Skin of body (tissue), 2 donors: ENCODE results near the gene PTBP1. TPM values are rescaled to one million over a fixed set of nuclear protein-coding genes. Genes with fewer than 3 reads are reported as not detected.
A peak's percentile ranks its signal among the peaks of the same experiment; 100 is the strongest.

ENCODE experiments used
- DNase-seq: peaks from one replicate; lab custom pipeline; 2025; lab: John Stamatoyannopoulos, UW
- total RNA-seq: library from RNA; depleted of rRNA; stranded (reverse); fragments of >200 nt; gene quantifications from one replicate; pipeline ENCODE4 v1.2.3, GENCODE V29; 2014

PTBP1 gene
- total RNA-seq, 1 donor from 2014 or later: 106 TPM

DNA sequence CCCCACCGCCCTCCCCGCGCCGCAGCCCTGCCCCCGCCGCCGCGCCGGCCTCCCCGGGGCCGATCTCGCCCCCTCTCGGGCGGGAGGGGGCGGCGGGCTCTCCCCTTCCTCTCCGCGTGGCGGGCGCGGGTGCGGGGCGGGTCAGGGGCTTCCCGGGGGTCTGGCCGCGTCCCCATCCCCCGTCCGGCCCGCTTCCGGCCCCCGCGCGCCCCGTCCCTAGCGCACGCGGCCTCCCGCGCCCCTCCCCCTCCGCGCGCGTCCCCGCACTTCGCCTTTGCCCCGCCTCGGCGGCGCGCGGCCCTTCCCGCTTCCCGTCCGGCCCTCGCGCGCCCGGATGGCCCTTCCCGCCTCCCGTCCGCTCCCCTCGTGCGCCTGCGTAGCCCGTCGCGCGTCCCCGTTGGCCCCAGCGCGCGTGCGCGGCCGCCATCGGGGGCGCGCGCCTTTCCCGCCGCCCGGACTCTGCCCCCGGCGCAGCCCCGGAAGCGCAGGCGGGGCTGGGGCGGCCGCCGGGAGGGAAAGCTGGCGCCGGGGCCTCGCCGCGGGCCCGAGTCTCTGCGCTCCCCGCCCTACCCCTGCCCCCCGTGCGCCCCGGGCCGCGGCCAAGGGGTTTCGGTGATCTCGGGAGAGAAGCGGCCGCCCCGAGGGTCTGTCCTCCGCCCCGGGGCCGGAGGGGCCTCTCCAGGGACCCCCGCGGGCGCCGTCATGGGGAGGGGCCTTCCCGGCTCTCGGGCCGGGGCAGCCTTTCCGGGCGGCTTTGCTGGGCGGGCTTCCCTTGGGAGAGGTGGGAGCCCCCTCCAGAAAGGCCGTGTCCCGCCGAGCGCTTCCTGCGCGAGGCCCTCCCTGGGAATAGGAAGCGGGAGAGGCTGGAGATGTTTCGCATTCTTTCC lies 519 bp downstream of the PTBP1 start:
- DNase-seq: peak; percentile 93

GRCh38 chr19:798415-799075 lies 1.3 kb downstream of the PTBP1 start:
- no peak for DNase-seq

DNA sequence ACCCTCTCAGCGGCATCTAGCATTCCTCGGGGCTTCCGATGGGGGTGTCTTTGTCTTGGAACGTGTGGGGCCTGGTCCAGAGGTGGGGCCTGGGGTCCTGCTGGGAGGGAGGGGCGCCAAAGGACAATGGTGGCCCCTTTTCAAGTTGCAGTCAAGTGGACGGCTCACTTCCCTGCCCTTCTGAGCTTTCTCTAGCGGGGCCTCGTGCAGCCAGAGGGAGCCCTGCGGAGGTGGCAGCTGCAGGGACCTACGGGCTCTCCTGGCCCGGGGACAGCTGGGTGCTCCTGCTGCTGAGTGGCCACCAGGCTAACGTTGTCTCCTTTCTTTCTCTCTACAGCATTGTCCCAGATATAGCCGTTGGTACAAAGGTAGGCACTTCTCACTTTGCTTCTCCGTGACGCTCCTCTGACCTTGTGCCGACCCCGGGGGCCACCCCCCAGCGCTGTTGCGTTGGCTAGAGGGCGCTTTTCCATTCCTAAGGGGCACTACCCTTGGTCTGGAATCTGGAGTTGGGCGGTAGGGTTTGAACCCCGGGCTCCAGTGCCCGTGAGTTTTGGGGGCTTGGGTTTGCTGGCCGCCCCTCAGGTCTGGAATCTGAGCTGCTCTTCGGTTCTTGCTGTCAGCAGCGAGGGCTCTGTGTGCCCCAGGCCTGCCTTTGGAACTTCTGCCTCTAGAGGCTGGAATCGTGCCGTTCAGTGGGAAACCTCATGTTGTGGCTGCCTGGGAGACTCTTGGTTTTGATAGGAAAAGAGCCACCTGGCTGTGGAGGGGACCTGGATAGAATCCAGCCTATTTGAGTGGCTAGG lies 2.0 kb downstream of the PTBP1 start:
- DNase-seq: no peak

DNA sequence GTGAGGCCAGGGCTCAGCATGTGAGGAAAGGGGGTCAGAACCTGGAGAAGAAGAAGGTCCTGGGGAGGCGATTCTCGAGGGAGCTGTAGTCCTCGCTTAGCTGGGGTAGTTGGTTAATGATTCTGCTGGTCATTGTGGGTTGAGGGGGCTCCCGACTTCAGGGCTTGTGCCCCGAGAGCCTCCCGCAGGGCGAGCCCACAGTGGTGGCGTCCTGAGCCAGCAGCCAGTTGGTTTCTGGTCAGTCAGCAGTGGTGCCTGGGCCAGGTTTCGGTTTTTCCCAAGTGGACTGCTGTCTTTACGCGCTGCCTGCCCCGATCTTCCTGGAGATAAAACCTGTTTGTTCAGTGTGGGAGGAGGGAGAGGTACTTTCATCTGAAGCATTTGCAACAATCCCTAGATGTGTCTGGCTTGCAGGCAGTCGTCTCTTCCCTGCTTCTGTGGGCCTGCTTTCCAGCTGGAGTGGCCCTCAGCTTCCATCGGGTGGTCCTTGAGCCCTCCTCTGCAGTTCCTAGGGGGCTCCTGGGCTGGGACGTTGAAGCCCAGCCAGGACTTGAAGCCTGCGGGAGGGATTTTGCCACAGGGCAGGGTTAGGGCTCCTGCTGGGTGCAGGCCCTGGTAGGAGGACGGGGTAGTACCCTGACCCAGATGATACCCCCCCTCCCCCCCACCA lies 3.2 kb downstream of the PTBP1 start:
- DNase-seq: no peak

DNA sequence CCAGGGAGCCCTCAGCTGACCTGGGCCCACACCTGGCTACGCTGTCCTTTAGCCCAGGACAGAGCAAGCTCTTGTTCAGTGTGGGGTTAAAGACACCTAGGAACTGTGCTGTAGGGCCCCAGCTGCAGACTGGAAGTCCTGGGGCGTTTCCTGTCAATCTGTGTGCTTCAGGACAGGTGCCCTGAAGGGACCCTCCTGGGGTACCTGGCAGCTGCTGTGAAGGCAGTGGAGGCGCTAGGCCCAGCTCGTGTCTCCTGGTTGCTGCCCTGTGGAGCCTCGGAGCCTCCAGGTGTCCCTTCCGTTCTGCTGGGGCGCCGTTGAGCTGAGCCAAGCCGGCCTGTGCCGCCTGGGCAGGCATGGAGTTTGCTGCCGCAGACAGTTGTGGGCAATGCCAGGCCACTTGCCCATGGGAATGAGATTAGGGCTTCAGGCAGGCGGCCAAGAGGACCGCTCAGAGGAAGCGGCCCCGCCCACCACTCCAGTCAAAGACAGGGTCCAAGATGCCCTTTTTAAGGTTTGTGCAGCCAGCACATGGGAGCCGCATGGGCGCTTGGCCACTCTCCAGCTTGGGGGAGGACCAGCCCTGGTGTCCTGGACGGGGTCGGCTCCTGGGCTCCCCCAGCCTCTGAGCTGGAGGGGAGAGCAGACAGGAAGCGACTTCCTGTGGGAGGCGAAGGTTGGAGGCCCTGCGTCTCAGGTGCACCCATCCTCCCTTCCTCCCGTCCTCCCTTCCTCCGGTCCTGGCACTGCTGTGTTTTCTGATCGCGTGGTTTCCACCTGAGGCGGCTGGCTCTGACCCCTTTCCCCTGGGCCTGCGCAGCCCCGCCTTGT lies 4.0 kb downstream of the PTBP1 start:
- no peak for DNase-seq

GRCh38 chr19:801861-802497 lies 4.7 kb downstream of the PTBP1 start:
- no peak for DNase-seq

GRCh38 chr19:802498-803098 lies 5.3 kb downstream of the PTBP1 start:
- DNase-seq: no peak

DNA sequence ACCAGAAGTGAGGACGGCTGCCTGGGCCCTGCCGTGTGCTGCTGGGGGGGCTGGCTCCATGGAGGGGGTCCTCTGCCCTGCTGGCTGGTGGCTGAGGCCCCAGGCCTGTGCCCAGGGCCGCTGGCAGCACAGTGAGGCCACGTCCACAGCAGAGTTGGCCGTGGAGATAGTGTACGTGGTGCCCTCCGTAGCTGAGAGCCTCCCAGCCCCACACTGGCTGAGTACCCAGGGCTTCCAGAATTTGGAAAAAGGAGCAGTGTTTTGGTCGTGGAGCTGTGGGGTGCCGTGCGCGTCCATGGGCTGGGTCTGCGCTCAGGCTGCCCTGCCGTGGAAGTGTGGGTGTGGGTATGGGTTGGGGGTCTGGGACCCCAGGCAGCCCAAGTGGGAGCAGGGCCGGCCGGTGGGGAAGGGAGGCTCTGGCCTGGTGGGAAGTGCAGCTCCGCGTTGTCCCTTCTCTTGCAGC lies 5.9 kb downstream of the PTBP1 start:
- no peak for DNase-seq

DNA sequence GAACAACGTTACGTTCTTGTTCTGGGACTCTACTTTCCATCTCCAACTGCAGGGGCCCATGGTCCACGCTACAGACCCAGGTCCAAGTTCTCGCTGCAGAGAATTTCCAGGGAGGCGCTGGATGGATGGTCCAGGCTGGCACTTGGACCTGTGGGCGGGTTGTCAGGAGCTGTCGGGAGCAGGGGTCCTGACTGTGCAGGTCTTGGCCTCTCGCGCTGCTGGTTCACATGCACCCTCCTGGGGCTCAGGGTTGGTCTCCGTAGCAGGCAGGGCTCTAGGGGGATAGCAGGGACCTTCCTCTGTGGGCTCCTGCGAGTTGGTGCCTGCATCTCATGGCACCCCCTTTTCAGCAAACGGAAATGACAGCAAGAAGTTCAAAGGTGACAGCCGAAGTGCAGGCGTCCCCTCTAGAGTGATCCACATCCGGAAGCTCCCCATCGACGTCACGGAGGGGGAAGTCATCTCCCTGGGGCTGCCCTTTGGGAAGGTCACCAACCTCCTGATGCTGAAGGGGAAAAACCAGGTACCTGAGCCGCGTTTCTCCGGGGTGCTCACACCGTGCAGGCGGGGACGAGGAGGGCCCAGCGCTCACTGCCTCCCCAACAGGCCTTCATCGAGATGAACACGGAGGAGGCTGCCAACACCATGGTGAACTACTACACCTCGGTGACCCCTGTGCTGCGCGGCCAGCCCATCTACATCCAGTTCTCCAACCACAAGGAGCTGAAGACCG lies 6.6 kb downstream of the PTBP1 start:
- no peak for DNase-seq

- no peak for DNase-seq
Observed at GRCh38 chr19:804419-805165, 7.3 kb downstream of the PTBP1 start.

GRCh38 chr19:805166-805551 lies 7.9 kb downstream of the PTBP1 start:
- DNase-seq: no peak

DNA sequence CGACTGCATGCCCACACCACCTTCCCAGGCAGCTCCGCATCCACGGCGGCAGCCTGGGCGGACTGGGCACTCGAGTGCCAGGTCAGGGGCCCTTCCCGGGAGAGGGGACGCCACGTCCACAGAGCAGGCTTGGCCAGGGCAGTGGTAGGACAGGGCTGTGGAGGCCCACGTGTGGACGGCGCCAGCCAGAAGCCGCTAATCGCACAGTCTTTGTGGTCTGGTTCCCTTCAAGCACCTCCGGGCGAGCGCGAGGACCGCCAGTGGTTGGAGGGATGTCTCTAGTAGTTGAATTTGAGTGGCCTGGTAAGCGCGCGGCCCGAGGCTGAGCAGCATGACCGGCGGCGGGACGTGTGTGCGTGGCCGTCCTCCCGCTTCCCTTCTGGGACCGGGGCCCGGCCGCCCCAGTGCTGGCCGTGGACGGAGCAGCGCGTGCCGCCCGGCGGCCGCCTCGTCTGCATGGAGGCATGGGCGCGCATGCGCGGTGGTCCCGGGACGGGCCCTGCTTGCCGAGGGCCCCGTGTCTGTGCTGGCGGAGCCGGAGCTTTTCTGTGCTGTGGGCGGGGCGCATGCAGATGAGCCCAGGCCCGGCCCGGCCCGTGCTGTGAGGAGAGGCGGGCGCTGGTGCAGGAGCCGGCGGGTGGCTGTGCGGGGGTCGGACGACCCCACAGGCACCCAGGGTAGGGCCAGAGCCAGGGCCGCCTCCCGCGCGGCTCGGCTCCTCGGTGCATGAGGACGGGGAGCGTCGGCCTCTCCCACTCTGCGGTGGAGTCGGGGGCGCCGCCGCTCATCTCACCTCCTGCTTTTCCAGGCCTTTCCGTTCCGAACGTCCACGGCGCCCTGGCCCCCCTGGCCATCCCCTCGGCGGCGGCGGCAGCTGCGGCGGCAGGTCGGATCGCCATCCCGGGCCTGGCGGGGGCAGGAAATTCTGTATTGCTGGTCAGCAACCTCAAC lies 8.6 kb downstream of the PTBP1 start:
- no peak for DNase-seq

- DNase-seq: no peak
Observed at GRCh38 chr19:806815-807421, 9.7 kb downstream of the PTBP1 start.

GRCh38 chr19:807627-808422 lies 10.6 kb downstream of the PTBP1 start:
- no peak for DNase-seq

DNA sequence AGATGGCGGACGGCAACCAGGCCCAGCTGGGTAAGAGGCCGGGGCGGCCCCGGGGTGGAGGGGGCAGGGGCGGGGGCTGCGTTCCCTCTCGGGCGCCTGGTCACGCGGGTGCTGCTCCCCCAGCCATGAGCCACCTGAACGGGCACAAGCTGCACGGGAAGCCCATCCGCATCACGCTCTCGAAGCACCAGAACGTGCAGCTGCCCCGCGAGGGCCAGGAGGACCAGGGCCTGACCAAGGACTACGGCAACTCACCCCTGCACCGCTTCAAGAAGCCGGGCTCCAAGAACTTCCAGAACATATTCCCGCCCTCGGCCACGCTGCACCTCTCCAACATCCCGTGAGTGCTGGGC lies 11.1 kb downstream of the PTBP1 start:
- DNase-seq: no peak
